Thyroid gland (tissue), 4 donors: ENCODE data around the gene KCNG4. TPM values are rescaled to one million over a fixed set of nuclear protein-coding genes. Genes with fewer than 3 reads are reported as not detected.

Experiments used
- DNase-seq, 2 donors: peaks; one replicate each; pipeline ENCODE4 v3.0.0-alpha.2; 2019
- H3K27ac ChIP-seq, 3 donors: fragments of 200-600 bp; sonication (generic); 1 replicate in 2 of 3; 2 replicates in 1 of 3; pipeline ENCODE4 v1.5.1; 2016 to 2019; ENCODE audit warnings: mild to moderate bottlenecking in 1 of 3, moderate library complexity in 1 of 3
- H3K27me3 ChIP-seq: fragments of 200-600 bp; sonication (generic); one replicate; pipeline ENCODE4 v1.5.1; 2019
- H3K36me3 ChIP-seq, 2 donors: fragments of 200-600 bp; sonication (generic); one replicate each; pipeline ENCODE4 v1.5.1; 2016 to 2019
- H3K4me1 ChIP-seq, 2 donors: fragments of 200-600 bp; sonication (generic); one replicate each; pipeline ENCODE4 v1.5.1; 2017 to 2019
- H3K4me3 ChIP-seq, 3 donors: fragments of 200-600 bp; sonication (generic); replicated peaks in 1 of 3; 1 replicate in 2 of 3; 2 replicates in 1 of 3; pipeline ENCODE4 v1.5.1; 2016; ENCODE audit warnings: mild to moderate bottlenecking in 1 of 3
- H3K9me3 ChIP-seq: fragments of 200-600 bp; sonication (generic); one replicate; pipeline ENCODE4 v1.5.1; 2017
- POLR2A ChIP-seq, 2 donors: fragments of 450-650 bp; IDR thresholded peaks; one replicate each; pipeline ENCODE4 v1.6.1; 2017; ENCODE audit warnings: antibody characterized with exemption in 2 of 2, mild to moderate bottlenecking in 2 of 2, moderate library complexity in 1 of 2
- WGBS, 2 donors: methylation state at CpG; one replicate each; pipeline ENCODE4 v1.1.5; 2017; 5-methylcytosine and 5-hydroxymethylcytosine counted together
- intact Hi-C: fragments of 100-400 bp; cut with DNase I; formaldehyde crosslinking; loops from one replicate; pipeline ENCODE4 v1.15.1; 2023
- total RNA-seq, 4 donors: library from RNA; depleted of rRNA; stranded (reverse); fragments of >200 nt; gene quantifications; one replicate each; pipeline ENCODE4 v1.2.3, GENCODE V29; 2016
- TF ChIP-seq, protein P1 (sequence below), 6 experiments: fragments of 200-600 bp in 3 of 6; fragments of 450-650 bp in 3 of 6; sonication (generic) in 3 of 6; IDR thresholded peaks; one replicate each; pipeline ENCODE4 v1.5.1; 2016 to 2019; ENCODE audit warnings: antibody characterized with exemption in 6 of 6, mild to moderate bottlenecking in 2 of 6, inconsistent platforms in 1 of 6, moderate library complexity in 1 of 6

KCNG4 gene
- total RNA-seq, 4 donors from 2014 or later, result not detected

- Histone ChIP-seq H3K4me1 (no peaks in the 10 kb centered on the region), H3K27ac (no peak overlapping the region), H3K36me3 (no peaks in the 10 kb centered on the region), H3K4me3 (no peak overlapping the region), H3K9me3 (no peaks in the 10 kb centered on the region), H3K27me3 (no peaks in the 10 kb centered on the region)
- TF ChIP-seq, protein P1, sequence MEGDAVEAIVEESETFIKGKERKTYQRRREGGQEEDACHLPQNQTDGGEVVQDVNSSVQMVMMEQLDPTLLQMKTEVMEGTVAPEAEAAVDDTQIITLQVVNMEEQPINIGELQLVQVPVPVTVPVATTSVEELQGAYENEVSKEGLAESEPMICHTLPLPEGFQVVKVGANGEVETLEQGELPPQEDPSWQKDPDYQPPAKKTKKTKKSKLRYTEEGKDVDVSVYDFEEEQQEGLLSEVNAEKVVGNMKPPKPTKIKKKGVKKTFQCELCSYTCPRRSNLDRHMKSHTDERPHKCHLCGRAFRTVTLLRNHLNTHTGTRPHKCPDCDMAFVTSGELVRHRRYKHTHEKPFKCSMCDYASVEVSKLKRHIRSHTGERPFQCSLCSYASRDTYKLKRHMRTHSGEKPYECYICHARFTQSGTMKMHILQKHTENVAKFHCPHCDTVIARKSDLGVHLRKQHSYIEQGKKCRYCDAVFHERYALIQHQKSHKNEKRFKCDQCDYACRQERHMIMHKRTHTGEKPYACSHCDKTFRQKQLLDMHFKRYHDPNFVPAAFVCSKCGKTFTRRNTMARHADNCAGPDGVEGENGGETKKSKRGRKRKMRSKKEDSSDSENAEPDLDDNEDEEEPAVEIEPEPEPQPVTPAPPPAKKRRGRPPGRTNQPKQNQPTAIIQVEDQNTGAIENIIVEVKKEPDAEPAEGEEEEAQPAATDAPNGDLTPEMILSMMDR (IDR thresholded peaks at IDR 0.05), result no peak
- no peak for TF ChIP-seq POLR2A (IDR thresholded peaks at IDR 0.05)
- intact Hi-C loops, result no loop called here
- no peak for DNase-seq
- WGBS, 2 donors, result 75 to 87% methylated on average over 15 of the region's 15 CpGs
Measured at GRCh38 chr16:84214451-84215066, 25.3 kb downstream of the KCNG4 start.

DNA sequence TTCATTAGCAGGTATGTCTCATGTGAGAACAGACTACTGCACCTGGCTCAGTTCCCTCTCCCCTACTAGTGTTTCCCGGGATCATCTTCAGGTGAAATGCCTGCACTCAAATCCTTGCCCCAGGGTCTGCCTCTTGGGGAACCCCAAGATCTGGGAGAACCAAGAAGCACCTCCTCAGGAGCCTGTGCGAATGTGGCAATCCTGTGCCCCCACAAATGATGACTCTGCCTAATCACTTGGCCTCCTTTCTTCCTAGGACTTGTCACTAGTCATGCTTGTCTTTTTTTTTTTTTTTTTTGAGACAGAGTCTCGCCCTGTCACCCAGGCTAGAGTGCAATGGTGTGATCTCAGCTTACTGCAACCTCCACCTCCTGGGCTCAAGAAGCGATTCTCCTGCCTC lies 27.2 kb downstream of the KCNG4 start:
- H3K9me3 ChIP-seq, result no peaks in the 10 kb centered on the region
- no peak overlapping the region for H3K4me3 ChIP-seq
- H3K27ac ChIP-seq, result no peak overlapping the region
- no peaks in the 10 kb centered on the region for H3K36me3 ChIP-seq
- TF ChIP-seq, protein P1 (IDR thresholded peaks at IDR 0.05), result no peak
- TF ChIP-seq POLR2A (IDR thresholded peaks at IDR 0.05), result no peak
- intact Hi-C loops, result no loop called here
- no peaks in the 10 kb centered on the region for H3K4me1 ChIP-seq
- WGBS, 2 donors, result 91% methylated on average over 4 of the region's 4 CpGs
- no peaks in the 10 kb centered on the region for H3K27me3 ChIP-seq
- DNase-seq, result no peak

- Histone ChIP-seq H3K4me3 (no peak overlapping the region), H3K36me3 (no peaks in the 10 kb centered on the region), H3K4me1 (no peaks in the 10 kb centered on the region), H3K27me3 (no peaks in the 10 kb centered on the region), H3K27ac (no peak overlapping the region), H3K9me3 (no peaks in the 10 kb centered on the region)
- intact Hi-C loops, result no loop called here
- WGBS, 2 donors, result 69 to 70% methylated on average over 4 of the region's 4 CpGs
- no peak for DNase-seq
- TF ChIP-seq, protein P1 (IDR thresholded peaks at IDR 0.05), result no peak
- TF ChIP-seq POLR2A (IDR thresholded peaks at IDR 0.05), result no peak
Measured at GRCh38 chr16:84212154-84212553, 27.7 kb downstream of the KCNG4 start.

DNA sequence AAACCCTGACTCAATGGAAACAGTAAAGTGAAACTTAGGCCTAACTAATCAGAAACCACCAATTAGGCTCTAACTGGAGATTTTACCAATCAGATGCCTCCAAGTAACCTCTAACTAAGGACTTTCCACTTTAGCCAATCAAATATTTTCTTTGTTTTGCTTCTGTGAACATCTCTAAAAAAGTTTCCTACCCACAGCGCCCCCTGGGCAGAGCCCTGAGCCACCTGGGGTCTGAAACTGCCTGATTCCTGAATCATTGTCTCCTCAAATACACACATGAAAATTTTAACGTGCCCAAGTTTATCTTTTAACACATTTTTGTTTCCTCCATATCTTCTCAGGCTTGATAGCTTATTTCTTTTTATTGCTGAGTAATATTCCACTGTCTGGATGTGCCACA lies 29.8 kb downstream of the KCNG4 start:
- no peak for DNase-seq
- 87 to 88% methylated on average over 2 of the region's 2 CpGs for WGBS, 2 donors

GRCh38 chr16:84207879-84208278 lies 31.9 kb downstream of the KCNG4 start:
- 85 to 93% methylated on average over 8 of the region's 8 CpGs for WGBS, 2 donors
- no peak for DNase-seq
- Histone ChIP-seq H3K9me3 (no peaks in the 10 kb centered on the region), H3K4me3 (no peak overlapping the region), H3K27ac (no peak overlapping the region), H3K27me3 (no peaks in the 10 kb centered on the region), H3K36me3 (no peaks in the 10 kb centered on the region), H3K4me1 (no peaks in the 10 kb centered on the region)
- no peak for TF ChIP-seq POLR2A (IDR thresholded peaks at IDR 0.05)
- TF ChIP-seq, protein P1 (IDR thresholded peaks at IDR 0.05), result no peak
- intact Hi-C loops, result no loop called here

More for the DNA sequence above, 29.8 kb downstream of the KCNG4 start:
- intact Hi-C loops, result no loop called here
- no peaks in the 10 kb centered on the region for H3K27me3 ChIP-seq
- TF ChIP-seq, protein P1 (IDR thresholded peaks at IDR 0.05), result no peak
- no peak for TF ChIP-seq POLR2A (IDR thresholded peaks at IDR 0.05)
- H3K9me3 ChIP-seq, result no peaks in the 10 kb centered on the region
- no peak overlapping the region for H3K27ac ChIP-seq
- H3K36me3 ChIP-seq, result no peaks in the 10 kb centered on the region
- H3K4me3 ChIP-seq, result no peak overlapping the region
- no peaks in the 10 kb centered on the region for H3K4me1 ChIP-seq
